ENCODE data around the gene RAF1. TPM values are rescaled to one million over a fixed set of nuclear protein-coding genes. Genes with fewer than 3 reads are reported as not detected.

Gene RAF1
- total and polyA plus RNA-seq, 2 of the 13 experiments (the other 11 are each of a cell fraction or from before 2014, with no cell fraction given) = 72.2 to 91.4 TPM

GRCh38 chr3:12556690-12557472, 107.0 kb downstream of the RAF1 start, which contains the start of gene MKRN2 (continued):
- peak; percentile 43 for TF ChIP-seq ZNF747 (CRISPR knock-in tag; IDR thresholded peaks at IDR 0.05; ENCODE audit: borderline replicate concordance)
- TF ChIP-seq, protein P1, sequence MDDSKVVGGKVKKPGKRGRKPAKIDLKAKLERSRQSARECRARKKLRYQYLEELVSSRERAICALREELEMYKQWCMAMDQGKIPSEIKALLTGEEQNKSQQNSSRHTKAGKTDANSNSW (CRISPR knock-in tag; IDR thresholded peaks at IDR 0.05; ENCODE audit: borderline replicate concordance) = no peak
- no peak for TF ChIP-seq ZNF589 (CRISPR knock-in tag; conservative IDR thresholded peaks at IDR 0.05)
- no peak for TF ChIP-seq HNF1A (IDR thresholded peaks at IDR 0.05; ENCODE audit: low read depth)
- no peak for TF ChIP-seq HNF1A (CRISPR knock-in tag; IDR thresholded peaks at IDR 0.05; ENCODE audit: borderline replicate concordance)
- TF ChIP-seq ZMAT3 (CRISPR knock-in tag; conservative IDR thresholded peaks at IDR 0.05) = no peak
- peak; percentile 39 for TF ChIP-seq TBL1XR1 (IDR thresholded peaks at IDR 0.05; ENCODE audit: borderline replicate concordance, low read length, partially characterized antibody)
- no peak for TF ChIP-seq SMC3 (IDR thresholded peaks at IDR 0.05; ENCODE audit: low read length)
- TF ChIP-seq ZNF101 (CRISPR knock-in tag; IDR thresholded peaks at IDR 0.05; ENCODE audit: borderline replicate concordance, low read depth) = 0 out of 2 replicates have a peak, but pooled peaks have one; percentile 60
- no peak for TF ChIP-seq KLF9 (CRISPR knock-in tag; IDR thresholded peaks at IDR 0.05; ENCODE audit: low read depth)
- no peak for TF ChIP-seq KDM4B (CRISPR knock-in tag; IDR thresholded peaks at IDR 0.05)
- TF ChIP-seq, protein P2, sequence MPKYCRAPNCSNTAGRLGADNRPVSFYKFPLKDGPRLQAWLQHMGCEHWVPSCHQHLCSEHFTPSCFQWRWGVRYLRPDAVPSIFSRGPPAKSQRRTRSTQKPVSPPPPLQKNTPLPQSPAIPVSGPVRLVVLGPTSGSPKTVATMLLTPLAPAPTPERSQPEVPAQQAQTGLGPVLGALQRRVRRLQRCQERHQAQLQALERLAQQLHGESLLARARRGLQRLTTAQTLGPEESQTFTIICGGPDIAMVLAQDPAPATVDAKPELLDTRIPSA (CRISPR knock-in tag; IDR thresholded peaks at IDR 0.05; ENCODE audit: borderline replicate concordance) = 0 out of 2 replicates have a peak, but pooled peaks have one; percentile 67
- peak; percentile 25; the same call in 1 of the 2 replicates for TF ChIP-seq SOX13 (IDR thresholded peaks at IDR 0.05)
- peak in 1 of 2 experiments; percentile 39; a peak in 1 of 4 replicates for TF ChIP-seq SOX13 (CRISPR knock-in tag; conservative IDR thresholded peaks at IDR 0.05 in 1 of 2, IDR thresholded peaks at IDR 0.05 in 1 of 2)
- no peak for TF ChIP-seq ZFP36 (IDR thresholded peaks at IDR 0.05; ENCODE audit: borderline replicate concordance, low read depth, low read length, partially characterized antibody)
- peak; percentile 50; the same call in 1 of the 2 replicates for TF ChIP-seq ELF4 (CRISPR knock-in tag; IDR thresholded peaks at IDR 0.05; ENCODE audit: borderline replicate concordance)
- no peak; the same call in 1 of the 2 replicates for TF ChIP-seq ZNF510 (CRISPR knock-in tag; IDR thresholded peaks at IDR 0.05; ENCODE audit: low read depth)
- TF ChIP-seq, protein P3, sequence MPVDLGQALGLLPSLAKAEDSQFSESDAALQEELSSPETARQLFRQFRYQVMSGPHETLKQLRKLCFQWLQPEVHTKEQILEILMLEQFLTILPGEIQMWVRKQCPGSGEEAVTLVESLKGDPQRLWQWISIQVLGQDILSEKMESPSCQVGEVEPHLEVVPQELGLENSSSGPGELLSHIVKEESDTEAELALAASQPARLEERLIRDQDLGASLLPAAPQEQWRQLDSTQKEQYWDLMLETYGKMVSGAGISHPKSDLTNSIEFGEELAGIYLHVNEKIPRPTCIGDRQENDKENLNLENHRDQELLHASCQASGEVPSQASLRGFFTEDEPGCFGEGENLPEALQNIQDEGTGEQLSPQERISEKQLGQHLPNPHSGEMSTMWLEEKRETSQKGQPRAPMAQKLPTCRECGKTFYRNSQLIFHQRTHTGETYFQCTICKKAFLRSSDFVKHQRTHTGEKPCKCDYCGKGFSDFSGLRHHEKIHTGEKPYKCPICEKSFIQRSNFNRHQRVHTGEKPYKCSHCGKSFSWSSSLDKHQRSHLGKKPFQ (CRISPR knock-in tag; IDR thresholded peaks at IDR 0.05; ENCODE audit: insufficient replicate concordance) = no peak
- no peak for TF ChIP-seq SIX1 (CRISPR knock-in tag; IDR thresholded peaks at IDR 0.05; ENCODE audit: borderline replicate concordance)
- TF ChIP-seq RBM39 (IDR thresholded peaks at IDR 0.05; ENCODE audit: low read depth, low read length, poor library complexity, severe bottlenecking) = peak; percentile 74
- TF ChIP-seq POLR2G (IDR thresholded peaks at IDR 0.05; ENCODE audit: low read depth, low read length) = peak; percentile 94
- TF ChIP-seq ATF7-NPFF (CRISPR knock-in tag; IDR thresholded peaks at IDR 0.05; ENCODE audit: low read depth) = peak; percentile 95
